ENCODE data around the gene ANAPC16. TPM values are rescaled to one million over a fixed set of nuclear protein-coding genes. Genes with fewer than 3 reads are reported as not detected.
A peak's percentile ranks its signal among the peaks of the same experiment; 100 is the strongest.

The ANAPC16 gene
- total RNA-seq, 1 experiment from 2014 or later = 71.1 TPM

DNA sequence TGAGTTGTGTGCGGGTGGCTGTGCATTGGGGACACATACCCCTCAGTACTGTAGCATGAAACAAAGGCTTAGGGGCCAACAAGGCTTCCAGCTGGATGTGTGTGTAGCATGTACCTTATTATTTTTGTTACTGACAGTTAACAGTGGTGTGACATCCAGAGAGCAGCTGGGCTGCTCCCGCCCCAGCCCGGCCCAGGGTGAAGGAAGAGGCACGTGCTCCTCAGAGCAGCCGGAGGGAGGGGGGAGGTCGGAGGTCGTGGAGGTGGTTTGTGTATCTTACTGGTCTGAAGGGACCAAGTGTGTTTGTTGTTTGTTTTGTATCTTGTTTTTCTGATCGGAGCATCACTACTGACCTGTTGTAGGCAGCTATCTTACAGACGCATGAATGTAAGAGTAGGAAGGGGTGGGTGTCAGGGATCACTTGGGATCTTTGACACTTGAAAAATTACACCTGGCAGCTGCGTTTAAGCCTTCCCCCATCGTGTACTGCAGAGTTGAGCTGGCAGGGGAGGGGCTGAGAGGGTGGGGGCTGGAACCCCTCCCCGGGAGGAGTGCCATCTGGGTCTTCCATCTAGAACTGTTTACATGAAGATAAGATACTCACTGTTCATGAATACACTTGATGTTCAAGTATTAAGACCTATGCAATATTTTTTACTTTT, 59.7 kb downstream of the ANAPC16 start:
- BruUV-seq (replicated peaks) = no TSS peak
- CTCF ChIA-PET = interaction anchor here (0.7 to 3.6 kb wide), 9 partner anchors 15 to 149 kb away, joined by 3 to 17 read pairs (median 3); no protein-coding TSS in a partner anchor
- Histone ChIP-seq H3K27ac (ENCODE audit: low read depth, low read length) (peak overlapping the region; percentile 90), H2AFZ (ENCODE audit: low read depth, low read length, poor library complexity, severe bottlenecking) (no peak overlapping the region), H3K9me2 (ENCODE audit: insufficient read depth) (no peaks in the 10 kb centered on the region), H4K20me1 (ENCODE audit: insufficient read depth) (no peaks in the 10 kb centered on the region), H3K27me3 (ENCODE audit: insufficient read depth, low read length) (no peaks in the 10 kb centered on the region), H3K4me1 (ENCODE audit: control insufficient read depth in 1 of 2, insufficient read depth in 2 of 2, low read length in 2 of 2) (peaks cover 43 to 72% of the 10 kb centered on the region in 2 experiments), H3K4me3 (replicated peaks in 1 of 2; ENCODE audit: low read depth in 1 of 2, low read length in 2 of 2) (peak overlapping the region; percentile 93 to 94), H3K9ac (ENCODE audit: low read length) (peak overlapping the region; percentile 79), H3K79me2 (ENCODE audit: insufficient read depth, low read length) (peaks cover 19% of the 10 kb centered on the region), H3K4me2 (ENCODE audit: low read length) (peak overlapping the region; percentile 90), H3K9me3 (ENCODE audit: control insufficient read depth in 1 of 2, insufficient read depth in 1 of 2, low read depth in 1 of 2, low read length in 2 of 2) (no peaks in the 10 kb centered on the region), H3K36me3 (ENCODE audit: control insufficient read depth in 1 of 2, insufficient read depth in 2 of 2, low read length in 2 of 2) (peaks cover 8 to 13% of the 10 kb centered on the region in 2 experiments; a peak in 2 of 4 replicates)
- no peak for ATAC-seq
- no peak for DNase-seq (ENCODE audit: low read depth, low spot score)
- intact Hi-C loops (cut with micrococcal nuclease) = loop anchor here (2.0 kb wide), 3 partner anchors 45 to 61 kb away; no protein-coding TSS in a partner anchor
- RAD21 ChIA-PET (ENCODE audit: low non-redundant PET in 1 of 2, low total read pairs in 2 of 2, uncharacterized antibody in 2 of 2, unreplicated experiment in 2 of 2) = interaction anchor here in 1 of 2 experiments (1.0 kb wide), 1 partner anchor 149 kb away, joined by 3 read pairs; no protein-coding TSS in a partner anchor
- POLR2A ChIA-PET = interaction anchor here (0.7 to 13.5 kb wide), 24 partner anchors 8 to 971 kb away, joined by 3 to 371 read pairs (median 4); partner anchors contain the start of genes ANAPC16 and ASCC1
- TF ChIP-seq ELF1 (IDR thresholded peaks at IDR 0.05; ENCODE audit: borderline replicate concordance, low read depth) = no peak
- TF ChIP-seq, protein P1, sequence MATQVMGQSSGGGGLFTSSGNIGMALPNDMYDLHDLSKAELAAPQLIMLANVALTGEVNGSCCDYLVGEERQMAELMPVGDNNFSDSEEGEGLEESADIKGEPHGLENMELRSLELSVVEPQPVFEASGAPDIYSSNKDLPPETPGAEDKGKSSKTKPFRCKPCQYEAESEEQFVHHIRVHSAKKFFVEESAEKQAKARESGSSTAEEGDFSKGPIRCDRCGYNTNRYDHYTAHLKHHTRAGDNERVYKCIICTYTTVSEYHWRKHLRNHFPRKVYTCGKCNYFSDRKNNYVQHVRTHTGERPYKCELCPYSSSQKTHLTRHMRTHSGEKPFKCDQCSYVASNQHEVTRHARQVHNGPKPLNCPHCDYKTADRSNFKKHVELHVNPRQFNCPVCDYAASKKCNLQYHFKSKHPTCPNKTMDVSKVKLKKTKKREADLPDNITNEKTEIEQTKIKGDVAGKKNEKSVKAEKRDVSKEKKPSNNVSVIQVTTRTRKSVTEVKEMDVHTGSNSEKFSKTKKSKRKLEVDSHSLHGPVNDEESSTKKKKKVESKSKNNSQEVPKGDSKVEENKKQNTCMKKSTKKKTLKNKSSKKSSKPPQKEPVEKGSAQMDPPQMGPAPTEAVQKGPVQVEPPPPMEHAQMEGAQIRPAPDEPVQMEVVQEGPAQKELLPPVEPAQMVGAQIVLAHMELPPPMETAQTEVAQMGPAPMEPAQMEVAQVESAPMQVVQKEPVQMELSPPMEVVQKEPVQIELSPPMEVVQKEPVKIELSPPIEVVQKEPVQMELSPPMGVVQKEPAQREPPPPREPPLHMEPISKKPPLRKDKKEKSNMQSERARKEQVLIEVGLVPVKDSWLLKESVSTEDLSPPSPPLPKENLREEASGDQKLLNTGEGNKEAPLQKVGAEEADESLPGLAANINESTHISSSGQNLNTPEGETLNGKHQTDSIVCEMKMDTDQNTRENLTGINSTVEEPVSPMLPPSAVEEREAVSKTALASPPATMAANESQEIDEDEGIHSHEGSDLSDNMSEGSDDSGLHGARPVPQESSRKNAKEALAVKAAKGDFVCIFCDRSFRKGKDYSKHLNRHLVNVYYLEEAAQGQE (IDR thresholded peaks at IDR 0.05; ENCODE audit: low read depth) = no peak
- TF ChIP-seq ZNF274 (IDR thresholded peaks at IDR 0.05; ENCODE audit: low read depth, low read length) = no peak
- TF ChIP-seq SP1 (IDR thresholded peaks at IDR 0.05; ENCODE audit: low read depth) = no peak
- no peak for TF ChIP-seq SIN3A (IDR thresholded peaks at IDR 0.05; ENCODE audit: low read depth)
- no peak for TF ChIP-seq POLR2A (IDR thresholded peaks at IDR 0.05; ENCODE audit: borderline replicate concordance, extremely low read depth, insufficient read depth, insufficient read length)
- TF ChIP-seq, protein P2, sequence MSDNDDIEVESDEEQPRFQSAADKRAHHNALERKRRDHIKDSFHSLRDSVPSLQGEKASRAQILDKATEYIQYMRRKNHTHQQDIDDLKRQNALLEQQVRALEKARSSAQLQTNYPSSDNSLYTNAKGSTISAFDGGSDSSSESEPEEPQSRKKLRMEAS (IDR thresholded peaks at IDR 0.05) = no peak
- no peak for TF ChIP-seq JUND (IDR thresholded peaks at IDR 0.05)
- no peak for TF ChIP-seq RAD21 (IDR thresholded peaks at IDR 0.05; ENCODE audit: low read depth)
- TF ChIP-seq EZH2 (IDR thresholded peaks at IDR 0.05) = no peak
- TF ChIP-seq, protein P3, sequence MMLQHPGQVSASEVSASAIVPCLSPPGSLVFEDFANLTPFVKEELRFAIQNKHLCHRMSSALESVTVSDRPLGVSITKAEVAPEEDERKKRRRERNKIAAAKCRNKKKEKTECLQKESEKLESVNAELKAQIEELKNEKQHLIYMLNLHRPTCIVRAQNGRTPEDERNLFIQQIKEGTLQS (IDR thresholded peaks at IDR 0.05) = no peak
- TF ChIP-seq FOSL1 (IDR thresholded peaks at IDR 0.05; ENCODE audit: low read depth) = no peak
- no peak for TF ChIP-seq EGR1 (IDR thresholded peaks at IDR 0.05; ENCODE audit: low read depth)
- no peak for TF ChIP-seq EZH2phosphoT487 (IDR thresholded peaks at IDR 0.05; ENCODE audit: borderline replicate concordance)
- TF ChIP-seq, protein P4, sequence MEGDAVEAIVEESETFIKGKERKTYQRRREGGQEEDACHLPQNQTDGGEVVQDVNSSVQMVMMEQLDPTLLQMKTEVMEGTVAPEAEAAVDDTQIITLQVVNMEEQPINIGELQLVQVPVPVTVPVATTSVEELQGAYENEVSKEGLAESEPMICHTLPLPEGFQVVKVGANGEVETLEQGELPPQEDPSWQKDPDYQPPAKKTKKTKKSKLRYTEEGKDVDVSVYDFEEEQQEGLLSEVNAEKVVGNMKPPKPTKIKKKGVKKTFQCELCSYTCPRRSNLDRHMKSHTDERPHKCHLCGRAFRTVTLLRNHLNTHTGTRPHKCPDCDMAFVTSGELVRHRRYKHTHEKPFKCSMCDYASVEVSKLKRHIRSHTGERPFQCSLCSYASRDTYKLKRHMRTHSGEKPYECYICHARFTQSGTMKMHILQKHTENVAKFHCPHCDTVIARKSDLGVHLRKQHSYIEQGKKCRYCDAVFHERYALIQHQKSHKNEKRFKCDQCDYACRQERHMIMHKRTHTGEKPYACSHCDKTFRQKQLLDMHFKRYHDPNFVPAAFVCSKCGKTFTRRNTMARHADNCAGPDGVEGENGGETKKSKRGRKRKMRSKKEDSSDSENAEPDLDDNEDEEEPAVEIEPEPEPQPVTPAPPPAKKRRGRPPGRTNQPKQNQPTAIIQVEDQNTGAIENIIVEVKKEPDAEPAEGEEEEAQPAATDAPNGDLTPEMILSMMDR (IDR thresholded peaks at IDR 0.05 in 2 of 3, conservative IDR thresholded peaks at IDR 0.05 in 1 of 3; ENCODE audit: borderline replicate concordance in 1 of 3, insufficient read depth in 1 of 3, low read depth in 2 of 3, low read length in 2 of 3) = no peak
- no peak for TF ChIP-seq CBX3 (IDR thresholded peaks at IDR 0.05; ENCODE audit: low read depth)
- TF ChIP-seq, protein P5, sequence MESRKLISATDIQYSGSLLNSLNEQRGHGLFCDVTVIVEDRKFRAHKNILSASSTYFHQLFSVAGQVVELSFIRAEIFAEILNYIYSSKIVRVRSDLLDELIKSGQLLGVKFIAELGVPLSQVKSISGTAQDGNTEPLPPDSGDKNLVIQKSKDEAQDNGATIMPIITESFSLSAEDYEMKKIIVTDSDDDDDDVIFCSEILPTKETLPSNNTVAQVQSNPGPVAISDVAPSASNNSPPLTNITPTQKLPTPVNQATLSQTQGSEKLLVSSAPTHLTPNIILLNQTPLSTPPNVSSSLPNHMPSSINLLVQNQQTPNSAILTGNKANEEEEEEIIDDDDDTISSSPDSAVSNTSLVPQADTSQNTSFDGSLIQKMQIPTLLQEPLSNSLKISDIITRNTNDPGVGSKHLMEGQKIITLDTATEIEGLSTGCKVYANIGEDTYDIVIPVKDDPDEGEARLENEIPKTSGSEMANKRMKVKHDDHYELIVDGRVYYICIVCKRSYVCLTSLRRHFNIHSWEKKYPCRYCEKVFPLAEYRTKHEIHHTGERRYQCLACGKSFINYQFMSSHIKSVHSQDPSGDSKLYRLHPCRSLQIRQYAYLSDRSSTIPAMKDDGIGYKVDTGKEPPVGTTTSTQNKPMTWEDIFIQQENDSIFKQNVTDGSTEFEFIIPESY (IDR thresholded peaks at IDR 0.05; ENCODE audit: extremely low read depth, insufficient replicate concordance, low read length) = peak; percentile 4
- TF ChIP-seq SRF (IDR thresholded peaks at IDR 0.05; ENCODE audit: low read depth) = no peak
- no peak for TF ChIP-seq TCF7L2 (IDR thresholded peaks at IDR 0.05; ENCODE audit: borderline replicate concordance, extremely low read depth, insufficient read depth, insufficient read length)
- TF ChIP-seq ZFX (IDR thresholded peaks at IDR 0.05) = no peak
